OCI-LY1 (cell line): ENCODE measurements around the gene SPACA5B.
"Not testable (repeated sequence)": the region's sequence is repeated elsewhere in the genome, so short reads cannot be mapped to it uniquely, and the experiment has no call there.

Source experiments
- CTCF ChIP-seq: fragments of 200-600 bp; sonication (generic), shearing (Covaris generic); IDR thresholded peaks from 2 replicates; pipeline ENCODE4 v1.5.1; 2017; ENCODE audit warnings: mild to moderate bottlenecking, antibody characterized with exemption, low read length, moderate library complexity, mixed read lengths
- EZH2 ChIP-seq: fragments of 200-600 bp; sonication (generic), shearing (Covaris generic); IDR thresholded peaks from 2 replicates; pipeline ENCODE4 v1.8.0; 2017; ENCODE audit warnings: borderline replicate concordance, mixed run types, mild to moderate bottlenecking, antibody characterized with exemption, low read length, moderate library complexity, mixed read lengths

GRCh38 chrX:48125286-48125685, 5.1 kb upstream of the SPACA5B start:
- not testable (repeated sequence) for TF ChIP-seq CTCF, EZH2
